NB4 (cell line): ENCODE data around the gene WDR73.

Experiments
- MYC ChIP-seq: IDR thresholded peaks from 2 replicates; pipeline ENCODE4 v1.6.1; 2011; ENCODE audit warnings: low read depth, low read length
- POLR2A ChIP-seq: IDR thresholded peaks from 2 replicates; pipeline ENCODE4 v1.6.1; 2011; ENCODE audit warnings: mild to moderate bottlenecking; ENCODE audit not compliant: insufficient read length; ENCODE audit errors: extremely low read depth
- TF ChIP-seq, protein P1 (sequence below): IDR thresholded peaks from one replicate; pipeline ENCODE4 v1.5.1; 2012; ENCODE audit warnings: low read depth, low read length

GRCh38 chr15:84659904-84660781 is 6.1 kb upstream of the WDR73 start:
- TF ChIP-seq, protein P1, sequence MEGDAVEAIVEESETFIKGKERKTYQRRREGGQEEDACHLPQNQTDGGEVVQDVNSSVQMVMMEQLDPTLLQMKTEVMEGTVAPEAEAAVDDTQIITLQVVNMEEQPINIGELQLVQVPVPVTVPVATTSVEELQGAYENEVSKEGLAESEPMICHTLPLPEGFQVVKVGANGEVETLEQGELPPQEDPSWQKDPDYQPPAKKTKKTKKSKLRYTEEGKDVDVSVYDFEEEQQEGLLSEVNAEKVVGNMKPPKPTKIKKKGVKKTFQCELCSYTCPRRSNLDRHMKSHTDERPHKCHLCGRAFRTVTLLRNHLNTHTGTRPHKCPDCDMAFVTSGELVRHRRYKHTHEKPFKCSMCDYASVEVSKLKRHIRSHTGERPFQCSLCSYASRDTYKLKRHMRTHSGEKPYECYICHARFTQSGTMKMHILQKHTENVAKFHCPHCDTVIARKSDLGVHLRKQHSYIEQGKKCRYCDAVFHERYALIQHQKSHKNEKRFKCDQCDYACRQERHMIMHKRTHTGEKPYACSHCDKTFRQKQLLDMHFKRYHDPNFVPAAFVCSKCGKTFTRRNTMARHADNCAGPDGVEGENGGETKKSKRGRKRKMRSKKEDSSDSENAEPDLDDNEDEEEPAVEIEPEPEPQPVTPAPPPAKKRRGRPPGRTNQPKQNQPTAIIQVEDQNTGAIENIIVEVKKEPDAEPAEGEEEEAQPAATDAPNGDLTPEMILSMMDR: no peak
- TF ChIP-seq MYC (no peak), POLR2A (no peak)
